Measurements from ENCODE around the gene ERBB4.

Gene ERBB4

GRCh38 chr2:211860224-211860623 lies 678.4 kb downstream of the ERBB4 start:
- TF ChIP-seq CTCF (IDR thresholded peaks at IDR 0.05; ENCODE audit: low read depth, low read length) = no peak
- no peak for DNase-seq (ENCODE audit: extremely low read depth, low read depth)

GRCh38 chr2:211854832-211855231 lies 683.8 kb downstream of the ERBB4 start:
- TF ChIP-seq CTCF (IDR thresholded peaks at IDR 0.05; ENCODE audit: low read depth, low read length) = no peak
- DNase-seq (ENCODE audit: extremely low read depth, low read depth) = no peak

- TF ChIP-seq CTCF (IDR thresholded peaks at IDR 0.05; ENCODE audit: low read depth, low read length) = no peak
- no peak for DNase-seq (ENCODE audit: extremely low read depth, low read depth)
These were observed 691.9 kb downstream of the ERBB4 start for GRCh38 chr2:211846714-211847113.

GRCh38 chr2:211846036-211846400 lies 692.6 kb downstream of the ERBB4 start:
- TF ChIP-seq CTCF (IDR thresholded peaks at IDR 0.05; ENCODE audit: low read depth, low read length) = no peak
- no peak for DNase-seq (ENCODE audit: extremely low read depth, low read depth)

- no peak for TF ChIP-seq CTCF (IDR thresholded peaks at IDR 0.05; ENCODE audit: low read depth, low read length)
- no peak for DNase-seq (ENCODE audit: extremely low read depth, low read depth)
These were observed 693.1 kb downstream of the ERBB4 start for GRCh38 chr2:211845338-211846035.

GRCh38 chr2:211837706-211838105 lies 700.9 kb downstream of the ERBB4 start:
- DNase-seq (ENCODE audit: extremely low read depth, low read depth) = no peak
- TF ChIP-seq CTCF (IDR thresholded peaks at IDR 0.05; ENCODE audit: low read depth, low read length) = no peak

- TF ChIP-seq CTCF (IDR thresholded peaks at IDR 0.05; ENCODE audit: low read depth, low read length) = no peak
- no peak for DNase-seq (ENCODE audit: extremely low read depth, low read depth)
These were observed 701.4 kb downstream of the ERBB4 start for GRCh38 chr2:211837206-211837605.

Data from AG09319 (cell line).